SK-N-SH (cell line): Measurements from ENCODE around the gene TMEM234. TPM values are rescaled to one million over a fixed set of nuclear protein-coding genes. Genes with fewer than 3 reads are reported as not detected.

ENCODE experiments used
- CTCF ChIA-PET: fragments of 300-600, 350-600 bp; formaldehyde crosslinking; extraction: SDS; loops from one replicate; lab custom pipeline; 2021; lab: Yijun Ruan, JAX
- POLR2A ChIA-PET: fragments of 350-600 bp; sonication (Branson Sonifier 250); formaldehyde crosslinking; extraction: SDS; loops from one replicate; lab custom pipeline; 2020; ENCODE audit warnings: antibody characterized with exemption, inconsistent platforms; lab: Yijun Ruan, JAX
- DNase-seq: peaks from one replicate; pipeline ENCODE4 v3.0.0; 2012
- H2AFZ ChIP-seq: fragments of 200-600 bp; sonication (generic); 2 replicates; pipeline ENCODE4 v1.8.1; 2016; ENCODE audit warnings: antibody characterized with exemption, mild to moderate bottlenecking, low read depth
- H3F3A ChIP-seq: fragments of 200-600 bp; sonication (generic); replicated peaks from 2 replicates; pipeline ENCODE3; 2016; ENCODE audit warnings: antibody characterized with exemption, mild to moderate bottlenecking; ENCODE audit not compliant: insufficient read depth
- H3K27ac ChIP-seq, 2 experiments: fragments of 200-500 bp in 1 of 2; fragments of 200-600 bp in 1 of 2; sonication (Bioruptor generic) in 1 of 2; sonication (generic), shearing (Covaris generic) in 1 of 2; 2 replicates each; pipeline versions ENCODE4 v1.5.1 to v1.6.1; 2014 to 2016; ENCODE audit warnings: low read depth in 2 of 2, inconsistent platforms in 1 of 2, low read length in 1 of 2, mild to moderate bottlenecking in 1 of 2, mixed read lengths in 1 of 2
- H3K27me3 ChIP-seq: fragments of 200-600 bp; sonication (generic), shearing (Covaris generic); 2 replicates; pipeline ENCODE4 v1.6.1; 2016; ENCODE audit warnings: mixed run types; ENCODE audit not compliant: insufficient read depth
- H3K36me3 ChIP-seq, 2 experiments: fragments of 200-500 bp in 1 of 2; fragments of 200-600 bp in 1 of 2; sonication (Bioruptor generic) in 1 of 2; sonication (generic) in 1 of 2; replicated peaks in 1 of 2; 2 replicates each; pipeline versions ENCODE3 to v1.5.1; 2014 to 2016; ENCODE audit warnings: low read length in 1 of 2, mild to moderate bottlenecking in 1 of 2; ENCODE audit not compliant: insufficient read depth in 2 of 2, control insufficient read depth in 1 of 2
- H3K4me1 ChIP-seq, 2 experiments: fragments of 200-500 bp in 1 of 2; fragments of 200-600 bp in 1 of 2; sonication (Bioruptor generic) in 1 of 2; sonication (generic), shearing (Covaris generic) in 1 of 2; 2 replicates each; pipeline versions ENCODE4 v1.5.1 to v1.6.1; 2014 to 2016; ENCODE audit warnings: low read depth in 1 of 2, low read length in 1 of 2, mixed run types in 1 of 2; ENCODE audit not compliant: insufficient read depth in 2 of 2, control insufficient read depth in 1 of 2
- H3K4me2 ChIP-seq: fragments of 200-600 bp; sonication (generic), shearing (Covaris generic); 2 replicates; pipeline ENCODE4 v1.6.1; 2017; ENCODE audit warnings: mixed run types
- H3K4me3 ChIP-seq, 2 experiments: fragments of 200-500 bp in 1 of 2; fragments of 200-600 bp in 1 of 2; sonication (Bioruptor generic) in 1 of 2; sonication (generic), shearing (Covaris generic) in 1 of 2; 2 replicates each; pipeline versions ENCODE4 v1.5.1 to v1.8.1; 2014 to 2016; ENCODE audit warnings: low read depth in 2 of 2, inconsistent platforms in 1 of 2, low read length in 1 of 2, mild to moderate bottlenecking in 1 of 2, mixed read lengths in 1 of 2, moderate library complexity in 1 of 2
- H3K79me2 ChIP-seq: fragments of 200-600 bp; sonication (generic); 2 replicates; pipeline ENCODE4 v1.8.1; 2017; ENCODE audit warnings: mild to moderate bottlenecking; ENCODE audit not compliant: insufficient read depth
- H3K9ac ChIP-seq: fragments of 200-600 bp; sonication (generic); 2 replicates; pipeline ENCODE4 v1.6.1; 2017; ENCODE audit warnings: mixed run types
- H3K9me2 ChIP-seq: fragments of 200-600 bp; sonication (generic); 2 replicates; pipeline ENCODE4 v1.6.1; 2017; ENCODE audit warnings: mixed run types
- H3K9me3 ChIP-seq: fragments of 200-600 bp; sonication (generic); 2 replicates; pipeline ENCODE4 v1.6.1; 2017; ENCODE audit warnings: mixed run types, mild to moderate bottlenecking, moderate library complexity
- H4K20me1 ChIP-seq: fragments of 200-600 bp; sonication (generic); 2 replicates; pipeline ENCODE4 v1.6.1; 2017; ENCODE audit warnings: mild to moderate bottlenecking, mixed run types; ENCODE audit not compliant: insufficient read depth
- EP300 ChIP-seq, 2 experiments: IDR thresholded peaks; 2 replicates each; pipeline versions ENCODE4 v1.4.0 to v1.6.1; 2012; ENCODE audit warnings: borderline replicate concordance in 1 of 2, low read depth in 1 of 2, low read length in 1 of 2
- EZH2phosphoT487 ChIP-seq: fragments of 200-600 bp; sonication (generic); IDR thresholded peaks from 2 replicates; pipeline ENCODE4 v1.6.1; 2017; ENCODE audit warnings: low read depth, mixed run types, mild to moderate bottlenecking, antibody characterized with exemption, moderate library complexity, borderline replicate concordance
- FOXJ3 ChIP-seq: sonication (generic); formaldehyde crosslinking; IDR thresholded peaks from 2 replicates; pipeline ENCODE4 v1.5.1; 2020; ENCODE audit warnings: mild to moderate bottlenecking, missing genetic modification reagents
- FOXM1 ChIP-seq: IDR thresholded peaks from 2 replicates; pipeline ENCODE4 v1.4.0; 2012; ENCODE audit warnings: low read depth, mild to moderate bottlenecking
- GATA2 ChIP-seq: sonication (generic); formaldehyde crosslinking; IDR thresholded peaks from 2 replicates; pipeline ENCODE4 v1.5.0; 2020; ENCODE audit warnings: mild to moderate bottlenecking, missing genetic modification reagents
- IRF3 ChIP-seq: fragments of 150-350 bp; IDR thresholded peaks from 2 replicates; pipeline ENCODE4 v1.6.1; 2016; ENCODE audit warnings: mild to moderate bottlenecking, low read depth, low read length
- JUND ChIP-seq: IDR thresholded peaks from 2 replicates; pipeline ENCODE4 v1.4.0; 2012
- MXI1 ChIP-seq: IDR thresholded peaks from 2 replicates; pipeline ENCODE4 v1.6.1; 2012; ENCODE audit warnings: mild to moderate bottlenecking, low read depth, low read length, improper control_type of control experiment
- NRF1 ChIP-seq: IDR thresholded peaks from 2 replicates; pipeline ENCODE4 v1.6.1; 2012; ENCODE audit warnings: low read depth, mild to moderate bottlenecking, low read length
- POLR2AphosphoS5 ChIP-seq: IDR thresholded peaks from 2 replicates; pipeline ENCODE4 v1.6.1; 2012; ENCODE audit warnings: low read depth, low read length
- RAD21 ChIP-seq: IDR thresholded peaks from 2 replicates; pipeline ENCODE4 v1.6.1; 2012; ENCODE audit warnings: mild to moderate bottlenecking, low read length
- RCOR1 ChIP-seq: fragments of 150-350 bp; IDR thresholded peaks from 2 replicates; pipeline ENCODE4 v1.6.1; 2017; ENCODE audit warnings: antibody characterized with exemption, low read length
- SIN3A ChIP-seq: IDR thresholded peaks from 2 replicates; pipeline ENCODE4 v1.6.1; 2012; ENCODE audit warnings: low read depth, mild to moderate bottlenecking, low read length, moderate library complexity, borderline replicate concordance
- TEAD4 ChIP-seq: IDR thresholded peaks from 2 replicates; pipeline ENCODE4 v1.4.0; 2012; ENCODE audit warnings: mild to moderate bottlenecking, borderline replicate concordance; ENCODE audit not compliant: insufficient read depth
- YY1 ChIP-seq: IDR thresholded peaks from 2 replicates; pipeline ENCODE4 v1.4.0; 2012; ENCODE audit warnings: low read depth, mild to moderate bottlenecking
- ZBTB33 ChIP-seq: IDR thresholded peaks from 2 replicates; pipeline ENCODE4 v1.4.0; 2012; ENCODE audit warnings: low read depth, borderline replicate concordance
- WGBS: methylation state at CpG from one replicate; pipeline ENCODE4 v1.1.6; 2017; ENCODE audit warnings: low lambda C conversion rate; 5-methylcytosine and 5-hydroxymethylcytosine counted together
- polyA plus RNA-seq, 3 experiments: library from polyadenylated mRNA; depleted of rRNA; stranded (reverse); fragments of >200 nt; gene quantifications; 2 replicates each; pipeline ENCODE4 v1.2.3, GENCODE V29; 2012
- TF ChIP-seq, protein P1 (sequence below): IDR thresholded peaks from 2 replicates; pipeline ENCODE4; 2012

TMEM234 gene
- polyA plus RNA-seq, 1 of the 3 experiments (the other 2 are of a cell fraction), result 31.9 TPM

DNA sequence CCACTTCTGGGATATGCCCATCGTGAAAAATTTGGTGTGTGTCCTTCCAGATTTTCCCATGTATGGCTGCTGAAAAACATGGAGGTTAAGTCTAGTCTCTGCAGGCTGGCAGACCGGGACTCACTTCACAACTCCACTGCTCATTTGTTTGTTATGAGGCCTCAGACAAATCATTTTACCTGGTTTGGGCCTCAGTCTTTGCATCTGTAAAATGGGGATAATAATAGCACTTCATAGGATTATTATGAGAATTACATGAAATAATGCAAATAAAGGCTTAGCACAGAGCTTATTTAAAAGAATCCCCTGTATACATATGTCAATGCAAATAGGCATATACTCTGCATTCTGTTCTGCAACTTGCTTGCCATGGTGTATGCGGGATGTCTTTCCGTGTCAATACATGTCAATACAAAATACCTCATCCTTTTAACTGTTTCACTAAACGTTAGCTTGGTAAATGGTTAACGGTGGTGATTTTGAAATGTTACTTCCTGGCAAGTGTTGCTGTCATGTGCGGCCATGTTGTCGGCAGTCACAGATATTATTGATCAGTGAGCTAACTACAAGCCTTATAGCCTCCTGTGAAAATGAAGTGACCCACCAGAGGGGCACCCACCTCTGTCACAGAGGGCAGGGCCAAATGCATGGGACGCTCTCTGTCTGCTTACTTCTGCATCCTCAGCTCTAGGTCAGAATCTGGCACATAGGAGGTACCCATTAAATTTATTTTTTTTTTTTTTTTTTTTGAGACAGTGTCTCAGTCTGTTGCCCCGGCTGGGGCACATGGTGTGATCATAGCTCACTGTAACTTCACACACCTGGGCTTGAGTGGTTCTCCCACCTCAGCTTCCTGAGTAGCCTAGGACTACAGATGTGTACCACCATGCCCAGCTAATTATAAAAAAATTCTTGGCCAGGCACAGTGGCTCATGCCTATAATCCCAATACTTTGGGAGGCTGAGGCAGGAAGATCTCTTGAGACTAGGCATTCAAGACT, 33.2 kb upstream of the TMEM234 start:
- TF ChIP-seq FOXM1, result no peak
- no peak for TF ChIP-seq IRF3
- TF ChIP-seq SIN3A, result no peak
- TF ChIP-seq, protein P1, sequence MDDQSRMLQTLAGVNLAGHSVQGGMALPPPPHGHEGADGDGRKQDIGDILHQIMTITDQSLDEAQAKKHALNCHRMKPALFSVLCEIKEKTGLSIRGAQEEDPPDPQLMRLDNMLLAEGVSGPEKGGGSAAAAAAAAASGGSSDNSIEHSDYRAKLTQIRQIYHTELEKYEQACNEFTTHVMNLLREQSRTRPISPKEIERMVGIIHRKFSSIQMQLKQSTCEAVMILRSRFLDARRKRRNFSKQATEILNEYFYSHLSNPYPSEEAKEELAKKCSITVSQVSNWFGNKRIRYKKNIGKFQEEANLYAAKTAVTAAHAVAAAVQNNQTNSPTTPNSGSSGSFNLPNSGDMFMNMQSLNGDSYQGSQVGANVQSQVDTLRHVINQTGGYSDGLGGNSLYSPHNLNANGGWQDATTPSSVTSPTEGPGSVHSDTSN, result no peak
- TF ChIP-seq MXI1, result no peak
- TF ChIP-seq RAD21, result no peak
- TF ChIP-seq EP300 (IDR thresholded peaks at IDR 0.05; ENCODE audit: borderline replicate concordance in 1 of 2, low read depth in 1 of 2, low read length in 1 of 2), result no peak
- no peak for TF ChIP-seq POLR2AphosphoS5
- TF ChIP-seq NRF1, result no peak
- TF ChIP-seq TEAD4, result no peak
- H3K27me3 ChIP-seq, result no peaks in the 10 kb centered on the region
- ChIA-PET POLR2A (no interaction called here), CTCF (interaction anchor here (0.9 to 1.9 kb wide), 2 partner anchors 13 to 16 kb away, joined by 3 to 5 read pairs; no protein-coding TSS in a partner anchor)
- no peak overlapping the region for H2AFZ ChIP-seq
- no peaks in the 10 kb centered on the region for H3F3A ChIP-seq
- H3K4me2 ChIP-seq, result no peak overlapping the region
- no peaks in the 10 kb centered on the region for H4K20me1 ChIP-seq
- no peak overlapping the region for H3K27ac ChIP-seq
- H3K79me2 ChIP-seq, result no peaks in the 10 kb centered on the region
- H3K9me2 ChIP-seq, result no peaks in the 10 kb centered on the region
- H3K9ac ChIP-seq, result no peak overlapping the region
- no peak overlapping the region for H3K4me3 ChIP-seq
- no peak for DNase-seq
- H3K4me1 ChIP-seq, result no peaks in the 10 kb centered on the region
- no peaks in the 10 kb centered on the region for H3K36me3 ChIP-seq
- no peaks in the 10 kb centered on the region for H3K9me3 ChIP-seq
- WGBS, result 76% methylated on average over 10 of the region's 10 CpGs

DNA sequence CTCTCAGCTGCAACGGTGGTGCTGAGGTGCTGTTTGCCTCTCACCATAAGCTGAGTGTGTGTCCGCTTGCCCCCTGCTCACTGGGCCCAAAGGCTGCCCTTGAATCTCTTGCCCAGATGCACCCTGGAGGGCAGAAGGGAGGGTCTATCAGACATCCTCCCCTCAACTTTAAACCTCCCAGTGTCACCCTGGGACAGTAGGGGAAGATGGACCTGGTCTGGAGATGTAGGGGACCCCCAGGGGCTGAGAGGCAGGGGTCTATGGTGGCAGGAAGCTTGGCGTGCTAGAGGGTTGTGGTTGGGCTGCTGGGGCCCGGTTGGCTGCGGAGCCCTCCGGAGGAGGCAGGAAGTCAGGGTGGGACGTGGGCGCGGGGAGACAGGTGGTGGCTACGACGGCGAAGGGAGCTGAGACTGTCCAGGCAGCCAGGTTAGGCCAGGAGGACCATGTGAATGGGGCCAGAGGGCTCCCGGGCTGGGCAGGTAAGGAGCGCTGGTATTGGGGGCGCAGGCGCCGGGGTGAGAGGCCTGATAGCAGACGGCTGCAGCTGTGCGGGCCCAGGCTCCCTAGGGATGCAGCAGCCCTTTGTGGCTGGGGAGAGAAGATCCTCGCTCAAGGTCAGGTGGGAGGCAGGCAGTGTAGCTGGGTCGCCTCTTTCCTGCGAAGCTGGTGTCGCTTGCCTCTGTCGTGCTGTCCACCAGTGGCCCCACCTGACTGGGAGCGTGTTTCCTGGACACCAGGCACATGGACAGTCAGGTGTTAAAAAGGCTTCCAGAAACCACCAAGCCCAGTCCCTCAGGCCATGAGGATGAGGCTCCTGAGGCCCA, 29.0 kb upstream of the TMEM234 start, which contains the start of gene LCK:
Gene LCK (plus strand): TSS at position 373 of the 824 bp plus-strand sequence. CDS start 23,065 bp downstream, outside the sequence.
- Histone ChIP-seq H3K36me3 (no peaks in the 10 kb centered on the region), H3K27me3 (no peaks in the 10 kb centered on the region), H3K4me1 (peaks cover 2 to 10% of the 10 kb centered on the region in 2 experiments; a peak in 3 of 4 replicates), H3K9me2 (no peaks in the 10 kb centered on the region), H4K20me1 (no peaks in the 10 kb centered on the region), H3K9me3 (no peaks in the 10 kb centered on the region), H3K27ac (no peak within 1 kb of the TSS), H3K79me2 (no peaks in the 10 kb centered on the region), H3K4me3 (no peak within 1 kb of the TSS), H3F3A (peaks cover 3% of the 10 kb centered on the region), H3K9ac (no peak within 1 kb of the TSS), H3K4me2 (no peak within 1 kb of the TSS), H2AFZ (no peak within 1 kb of the TSS)
- 98% methylated on average over 15 of the region's 25 CpGs for WGBS
- POLR2A ChIA-PET, result no interaction called here
- DNase-seq, result no peak
- CTCF ChIA-PET, result interaction anchor here (5.4 kb wide), 1 partner anchor 35 kb away, joined by 45 read pairs; no protein-coding TSS in a partner anchor
- TF ChIP-seq EZH2phosphoT487 (no peak), ZBTB33 (no peak), RCOR1 (no peak), IRF3 (no peak), FOXJ3 (CRISPR knock-in tag) (no peak), GATA2 (no peak), SIN3A (no peak), NRF1 (no peak), JUND (no peak), YY1 (no peak)
- TF ChIP-seq, protein P1, result no peak
